ENCODE data around the gene FMN1.

DNA sequence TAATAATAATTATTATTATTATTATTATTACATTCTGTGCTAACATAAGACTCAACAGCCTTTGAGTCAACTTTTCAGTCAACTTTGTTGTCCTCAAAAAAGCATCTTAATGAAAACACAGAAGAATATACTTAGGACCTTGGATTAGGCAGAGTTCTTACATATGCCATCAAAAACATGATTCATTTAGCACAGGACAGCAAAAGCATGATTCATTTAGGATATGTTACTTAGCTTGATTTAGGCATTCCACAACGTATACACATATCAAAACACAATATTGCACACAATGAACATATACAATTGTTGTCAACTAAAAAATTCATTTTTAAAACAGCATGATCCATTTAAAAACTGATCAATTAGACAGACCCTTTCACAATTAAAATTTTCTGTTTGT is 213.0 kb downstream of the FMN1 start:
- TF ChIP-seq YY1 (IDR thresholded peaks at IDR 0.05; ENCODE audit: low read depth) (no peak), EGR1 (IDR thresholded peaks at IDR 0.05) (no peak), EP300 (IDR thresholded peaks at IDR 0.05; ENCODE audit: borderline replicate concordance) (no peak), CREB1 (IDR thresholded peaks at IDR 0.05; ENCODE audit: low read depth) (no peak)

All from Ishikawa (cell line).